Measurements from ENCODE around the gene AOC2.

- no peak for TF ChIP-seq CTCF (IDR thresholded peaks at IDR 0.05; ENCODE audit: poor library complexity)
- no peak for TF ChIP-seq EZH2 (IDR thresholded peaks at IDR 0.05; ENCODE audit: borderline replicate concordance)
- TF ChIP-seq EZH2phosphoT487 (IDR thresholded peaks at IDR 0.05; ENCODE audit: low read depth, severe bottlenecking, unreplicated experiment), result no peak
Measured at GRCh38 chr17:42849031-42849430, 4.7 kb downstream of the AOC2 start.

Measured in hepatocyte (in vitro differentiated cells).